Stimulated activated CD8-positive, alpha-beta memory T cell treated with anti-CD3 and anti-CD28 coated beads, Interleukin-15, amount 100 ng/mL, for 24 hours (primary cell): ENCODE measurements around the gene BRWD1.
"Not testable (repeated sequence)": the region's sequence is repeated elsewhere in the genome, so short reads cannot be mapped to it uniquely, and the experiment has no call there.

Source experiments
- DNase-seq: peaks from one replicate; pipeline ENCODE4 v3.0.0-alpha.2; 2020; ENCODE audit warnings: low read depth

BRWD1 gene

GRCh38 chr21:39173716-39174680 is 139.4 kb downstream of the BRWD1 start:
- DNase-seq = no peak

DNA sequence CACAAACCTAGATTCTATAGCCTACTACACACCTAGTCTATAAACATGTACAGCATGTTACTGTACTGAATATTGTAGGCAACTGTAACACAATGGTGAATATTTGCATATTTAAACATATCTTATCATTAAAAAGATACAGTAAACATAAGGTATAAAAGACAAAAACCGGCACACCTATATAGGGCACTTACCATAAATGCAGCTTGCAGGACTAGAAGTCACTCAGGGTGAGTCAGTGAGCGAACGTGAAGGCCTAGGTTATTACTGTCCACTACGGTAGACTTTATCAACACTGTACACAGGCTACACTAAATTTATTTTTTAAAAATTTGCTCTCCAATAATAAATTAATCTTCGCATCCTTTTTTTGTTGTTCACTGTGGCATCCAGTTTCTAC is 143.5 kb downstream of the BRWD1 start:
- DNase-seq = no peak

DNA sequence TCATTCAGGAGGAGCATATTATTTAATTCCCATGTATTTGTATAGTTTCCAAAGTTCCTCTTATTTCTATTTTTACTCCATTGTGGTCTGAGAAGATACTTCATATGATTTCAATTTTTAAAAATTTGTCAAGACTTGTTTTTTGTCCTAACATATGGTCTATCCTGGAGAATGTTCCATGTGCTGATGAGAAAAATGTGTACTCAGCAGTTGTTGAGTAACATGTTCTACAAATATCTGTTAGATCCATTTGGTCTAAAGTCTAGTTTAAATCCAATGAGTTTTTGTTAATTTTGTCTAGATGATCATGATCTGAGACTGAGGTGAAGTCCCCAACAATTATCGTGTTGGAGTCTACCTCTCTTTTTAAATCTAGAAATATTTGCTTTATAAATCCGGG is 144.6 kb downstream of the BRWD1 start:
- DNase-seq = no peak

DNA sequence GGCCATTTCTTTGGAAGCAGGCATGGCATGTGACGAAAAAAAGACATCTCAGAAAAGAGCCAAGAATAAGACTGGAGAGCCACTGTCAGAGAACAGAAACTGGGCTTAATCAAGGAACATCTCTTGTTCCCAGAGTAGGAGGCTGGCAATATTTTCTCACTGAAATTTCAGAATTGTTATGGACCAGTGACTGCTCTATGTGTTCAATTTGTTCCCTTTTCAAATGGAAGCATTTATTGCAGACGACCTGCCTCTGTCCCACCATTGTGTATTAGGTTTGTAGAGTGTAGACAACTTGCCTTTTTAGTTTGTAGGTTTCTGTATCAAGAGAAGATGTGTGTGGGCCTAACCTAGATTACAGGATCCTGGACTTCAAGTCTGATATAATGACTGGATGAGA is 148.9 kb downstream of the BRWD1 start:
- DNase-seq = no peak

DNA sequence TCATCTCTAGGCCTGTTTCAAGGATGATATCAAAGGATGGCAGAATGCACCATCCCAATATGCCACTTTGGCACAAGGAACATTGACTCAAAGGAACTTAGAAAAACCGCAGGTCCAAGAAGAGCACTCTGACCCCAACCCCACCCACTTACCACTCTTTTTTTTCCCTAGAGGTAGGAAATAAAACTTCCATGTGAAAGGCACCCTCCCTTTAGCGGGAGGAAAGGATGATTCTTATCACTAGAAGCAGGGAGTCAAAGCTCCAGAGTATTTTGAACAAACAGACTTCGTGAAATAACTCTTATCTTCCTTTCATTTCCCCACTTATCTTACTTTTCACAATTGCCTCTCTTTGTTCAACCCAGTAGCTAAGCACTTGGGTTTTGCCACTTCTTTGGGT is 152.4 kb downstream of the BRWD1 start:
- no peak for DNase-seq

DNA sequence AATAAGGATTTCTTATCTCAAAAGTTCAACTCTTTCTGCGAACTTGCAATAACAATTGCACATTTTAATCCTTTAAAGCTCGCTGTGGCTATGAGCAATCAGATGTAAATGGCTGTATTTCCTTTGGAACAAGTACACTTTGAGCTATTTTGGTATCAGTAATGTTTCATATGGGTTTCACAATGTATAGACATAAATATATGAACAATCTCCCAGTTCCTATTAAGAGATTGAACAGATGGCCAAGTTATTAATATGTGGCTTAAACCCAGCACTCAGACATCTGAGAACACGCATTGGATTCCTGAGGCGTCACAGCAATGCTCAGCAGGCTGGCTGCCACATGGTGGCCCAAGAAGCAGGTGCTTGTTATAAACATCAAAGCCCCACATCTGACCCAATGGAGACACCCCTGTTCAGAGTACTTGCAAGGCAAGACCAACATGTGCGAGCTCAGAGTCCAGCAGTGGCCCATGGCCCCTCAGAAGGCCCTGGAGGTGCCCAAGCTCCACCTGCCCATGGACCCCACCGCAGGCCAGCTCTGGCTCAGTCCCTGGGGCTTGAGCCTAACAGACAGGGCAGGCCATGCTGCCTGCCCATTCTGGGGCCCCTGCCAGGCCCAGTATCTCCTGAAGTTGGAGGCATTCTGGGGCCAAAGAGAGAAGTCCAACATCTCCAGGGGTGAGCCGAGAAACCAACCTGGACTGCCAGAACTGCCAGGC is 153.9 kb downstream of the BRWD1 start:
- DNase-seq = no peak

DNA sequence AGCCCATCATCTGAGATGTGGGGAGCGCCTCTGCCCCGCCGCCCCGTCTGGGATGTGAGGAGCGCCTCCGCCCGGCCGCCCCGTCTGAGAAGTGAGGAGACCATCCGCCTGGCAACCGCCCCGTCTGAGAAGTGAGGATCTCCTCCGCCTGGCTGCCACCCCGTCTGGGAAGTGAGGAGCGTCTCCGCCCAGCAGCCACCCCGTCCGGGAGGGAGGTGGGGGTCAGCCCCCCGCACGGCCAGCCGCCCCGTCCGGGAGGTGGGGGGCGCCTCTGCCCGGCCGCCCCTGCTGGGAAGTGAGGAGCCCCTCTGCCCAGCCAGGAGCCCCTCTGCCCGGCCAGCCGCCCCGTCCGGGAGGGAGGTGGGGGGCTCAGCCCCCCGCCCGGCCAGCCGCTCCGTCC is 156.2 kb downstream of the BRWD1 start:
- not testable (repeated sequence) for DNase-seq

DNA sequence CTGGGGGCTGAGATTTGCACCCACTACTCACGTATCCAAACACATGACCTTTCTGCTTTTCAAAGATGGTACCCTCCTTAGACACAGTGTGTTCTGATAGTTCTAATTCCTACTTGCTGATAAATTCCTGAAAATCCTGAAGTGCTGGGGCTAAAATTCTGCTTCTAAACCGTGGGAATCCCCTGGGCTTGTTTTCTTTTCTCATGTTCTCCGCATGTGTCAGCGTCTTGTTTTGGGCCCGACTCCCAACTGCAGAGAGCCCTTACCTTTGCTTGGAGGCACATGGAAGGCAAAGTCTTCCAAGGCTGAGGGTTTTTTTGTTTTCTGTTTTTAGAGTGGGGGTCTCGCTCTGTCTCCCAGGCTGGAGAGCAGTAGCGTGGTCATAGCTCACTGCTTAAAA is 157.4 kb downstream of the BRWD1 start:
- no peak for DNase-seq

DNA sequence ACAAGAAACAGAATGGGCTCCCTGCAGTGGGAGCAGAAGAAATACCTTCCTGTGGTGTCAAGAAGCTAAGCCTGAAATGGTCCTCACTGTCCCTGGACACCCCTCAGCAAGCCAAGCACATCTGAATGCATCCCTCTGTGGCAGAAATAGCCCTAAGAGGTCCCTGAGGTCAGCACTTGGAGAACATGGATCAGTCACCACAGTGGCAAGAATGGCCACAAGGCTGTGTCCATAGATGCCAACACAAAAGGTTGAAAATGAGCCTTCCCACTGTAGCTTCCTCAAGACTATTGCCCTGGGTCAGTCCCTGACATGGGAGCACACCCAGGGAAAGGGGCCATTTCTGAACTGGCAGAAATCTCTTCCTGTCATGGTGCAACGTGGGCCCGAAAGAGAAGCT is 157.9 kb downstream of the BRWD1 start:
- DNase-seq = no peak

GRCh38 chr21:39153842-39154241 is 159.6 kb downstream of the BRWD1 start:
- DNase-seq = no peak

DNA sequence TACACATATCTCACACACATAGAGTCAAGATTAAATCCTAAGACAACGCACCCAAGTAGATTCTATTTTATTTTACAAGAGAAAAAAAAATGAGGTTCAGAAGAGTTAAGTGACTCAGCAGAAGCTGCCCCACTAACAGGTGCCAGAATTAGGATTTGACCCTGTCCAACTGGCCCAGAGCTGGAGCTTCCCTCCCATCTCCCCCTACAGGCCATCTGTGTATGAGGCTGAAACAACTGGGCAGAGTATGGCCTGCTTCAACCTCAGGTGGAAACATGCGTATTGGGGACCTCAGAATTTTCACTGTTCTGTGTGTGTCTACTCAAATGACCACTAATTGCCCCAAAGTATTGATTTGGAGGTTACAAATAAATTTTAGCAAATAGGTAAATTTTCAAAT is 160.1 kb downstream of the BRWD1 start:
- no peak for DNase-seq

GRCh38 chr21:39152271-39152670 is 161.2 kb downstream of the BRWD1 start:
- no peak for DNase-seq

DNA sequence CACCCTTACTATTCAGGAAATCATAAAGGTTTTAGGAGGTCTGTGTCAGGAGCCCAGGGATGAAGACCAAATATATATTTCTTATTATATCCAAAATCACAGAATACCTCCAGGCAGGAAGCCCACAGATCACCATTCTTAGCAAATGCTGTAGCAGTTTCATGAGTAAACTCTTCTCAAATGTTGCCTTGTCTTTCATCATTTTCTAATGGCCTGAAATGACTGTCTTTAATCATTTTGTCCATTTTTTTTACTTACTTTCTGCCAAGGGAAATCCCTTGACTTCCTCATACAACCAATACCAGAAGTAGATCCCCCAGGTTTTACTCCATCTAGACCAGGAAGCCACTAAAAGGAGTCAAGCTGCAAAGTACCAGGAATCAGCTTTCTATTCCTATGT is 162.6 kb downstream of the BRWD1 start:
- no peak for DNase-seq

DNA sequence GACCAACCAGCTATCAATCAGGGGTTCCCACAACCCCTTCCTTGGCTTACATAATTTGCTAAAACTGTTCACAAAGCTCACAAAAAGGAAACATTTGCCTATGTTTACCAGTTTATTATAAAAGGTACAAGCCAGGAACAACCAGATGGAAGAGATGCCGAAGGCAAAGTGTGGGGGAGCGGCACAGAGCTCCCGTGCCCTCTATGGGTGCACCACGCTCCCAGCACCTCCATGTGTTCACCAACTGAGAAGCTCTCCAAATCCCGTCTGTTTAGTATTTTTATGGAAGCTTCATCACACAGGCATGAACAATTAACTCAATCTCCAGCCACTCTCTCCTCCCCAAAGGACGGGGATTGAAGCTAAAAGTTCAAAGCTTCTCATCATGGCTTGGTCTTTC is 163.1 kb downstream of the BRWD1 start:
- DNase-seq = no peak

GRCh38 chr21:39149882-39150281 is 163.6 kb downstream of the BRWD1 start:
- DNase-seq = no peak

GRCh38 chr21:39148975-39149374 is 164.5 kb downstream of the BRWD1 start:
- no peak for DNase-seq

DNA sequence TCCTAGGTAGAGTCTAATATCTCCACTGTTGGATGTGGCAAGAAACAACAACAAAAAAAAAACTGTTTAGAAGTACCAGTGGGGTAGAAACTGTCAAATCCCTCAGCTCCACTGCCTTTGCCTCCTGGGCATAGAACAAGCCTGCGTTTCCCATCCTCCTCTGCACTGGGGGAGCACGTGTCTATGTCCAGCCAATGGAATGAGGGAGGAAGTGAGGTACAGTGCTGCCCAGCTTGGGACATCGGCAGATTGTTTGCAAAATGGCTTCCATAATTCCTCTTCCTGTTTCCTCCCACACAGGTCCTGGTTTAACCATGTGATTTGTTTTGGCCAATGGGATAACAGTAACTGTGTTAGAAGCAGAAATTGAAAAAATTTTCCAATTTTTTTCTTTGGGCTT is 169.2 kb downstream of the BRWD1 start:
- no peak for DNase-seq

DNA sequence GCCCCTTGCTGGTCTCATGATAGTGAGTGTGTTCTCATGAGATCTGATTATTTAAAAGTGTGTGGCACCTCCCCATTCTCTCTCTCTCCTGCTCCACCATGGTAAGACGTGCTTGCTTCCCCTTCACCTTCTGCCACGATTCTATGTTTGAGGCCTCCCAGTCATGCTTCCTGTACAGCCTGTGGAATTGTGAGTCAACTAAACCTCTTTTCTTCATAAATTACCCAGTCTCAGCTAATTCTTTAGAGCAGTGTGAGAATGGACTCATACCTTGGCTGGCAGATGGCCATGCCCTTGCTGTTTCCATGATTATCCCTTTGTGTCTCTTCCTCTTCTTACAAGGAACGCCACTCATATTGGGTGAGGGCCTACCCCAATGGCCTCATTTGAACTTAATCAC is 170.5 kb downstream of the BRWD1 start:
- no peak for DNase-seq

- DNase-seq = no peak
Measured at GRCh38 chr21:39141502-39141901, 171.9 kb downstream of the BRWD1 start.

GRCh38 chr21:39137248-39138178 is 175.9 kb downstream of the BRWD1 start:
- no peak for DNase-seq

DNA sequence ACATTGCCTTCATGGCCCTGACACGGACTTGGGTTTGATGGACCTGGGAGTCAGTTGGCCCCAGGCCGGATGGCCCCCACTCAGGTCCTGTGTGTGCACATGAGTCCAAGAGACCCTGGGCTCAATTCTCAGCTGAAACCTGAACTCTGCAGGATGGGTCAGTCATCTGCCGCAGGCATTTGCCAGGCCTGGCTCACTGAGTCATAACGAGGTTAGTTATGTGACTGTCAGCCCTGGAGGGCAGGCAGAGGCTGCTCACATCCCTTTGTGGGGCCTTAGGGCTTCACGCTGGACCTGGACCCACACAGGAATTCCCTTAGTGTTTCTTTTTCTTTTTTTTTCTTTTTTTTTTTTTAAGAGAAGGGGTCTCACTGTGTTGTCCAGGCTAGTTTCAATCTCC is 176.7 kb downstream of the BRWD1 start:
- no peak for DNase-seq

DNA sequence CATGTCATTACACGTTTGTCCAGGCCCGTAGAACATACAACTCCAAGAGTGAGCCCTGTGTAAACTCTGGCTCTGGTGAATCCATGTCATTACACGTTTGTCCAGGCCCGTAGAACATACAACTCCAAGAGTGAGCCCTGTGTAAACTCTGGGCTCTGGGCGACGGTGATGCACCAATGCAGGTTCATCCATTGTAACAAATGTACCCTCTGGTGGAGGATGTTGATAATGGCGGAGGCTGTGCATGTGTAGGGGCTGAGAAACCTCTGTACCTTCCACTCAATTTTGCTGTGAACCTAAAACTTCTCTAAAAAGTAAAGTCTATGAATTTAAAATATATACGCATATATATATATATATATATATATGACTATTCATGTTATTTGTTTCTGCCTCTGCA is 177.3 kb downstream of the BRWD1 start:
- DNase-seq = not testable (repeated sequence)
